ENCODE results near the gene RFX8. TPM values are rescaled to one million over a fixed set of nuclear protein-coding genes. Genes with fewer than 3 reads are reported as not detected.
"Not testable (repeated sequence)": the region's sequence is repeated elsewhere in the genome, so short reads cannot be mapped to it uniquely, and the experiment has no call there.

RFX8 gene
- total RNA-seq, 2 donors from 2014 or later, result 0.14 to 0.85 TPM

DNA sequence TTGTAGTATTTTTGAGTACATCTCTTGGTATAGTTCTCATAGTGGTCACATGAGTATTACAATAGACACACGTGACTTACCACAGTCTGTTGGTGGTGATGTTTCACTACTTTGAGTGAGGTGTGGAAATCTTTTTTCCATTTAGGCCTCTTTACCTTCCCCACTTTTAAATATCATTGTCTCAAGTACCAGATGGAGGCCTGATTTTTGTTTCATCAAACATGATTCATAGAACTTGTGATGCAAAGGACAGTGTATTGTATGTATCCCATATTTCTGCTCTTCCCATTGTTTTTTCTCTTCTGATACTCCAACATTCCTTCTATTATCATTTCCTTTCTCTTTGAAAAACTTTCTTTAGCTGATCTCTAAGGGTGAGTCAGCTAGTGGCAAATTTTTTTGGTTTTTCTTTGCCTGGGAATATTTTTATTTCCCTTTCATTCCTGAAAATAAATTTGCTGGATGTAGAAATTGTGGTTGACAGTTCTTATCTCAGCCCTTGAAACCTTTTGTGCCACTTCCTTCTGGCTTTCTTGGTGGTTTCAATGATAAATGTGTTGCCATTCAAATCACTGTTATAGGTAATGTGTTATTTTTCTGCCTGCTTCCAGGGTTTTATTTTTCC lies 32.8 kb downstream of the RFX8 start:
- ATAC-seq (ENCODE audit: insufficient number of reproducible peaks, low FRiP score, low read depth), result no peak
- no peaks in the 10 kb centered on the region for H3K9me3 ChIP-seq

DNA sequence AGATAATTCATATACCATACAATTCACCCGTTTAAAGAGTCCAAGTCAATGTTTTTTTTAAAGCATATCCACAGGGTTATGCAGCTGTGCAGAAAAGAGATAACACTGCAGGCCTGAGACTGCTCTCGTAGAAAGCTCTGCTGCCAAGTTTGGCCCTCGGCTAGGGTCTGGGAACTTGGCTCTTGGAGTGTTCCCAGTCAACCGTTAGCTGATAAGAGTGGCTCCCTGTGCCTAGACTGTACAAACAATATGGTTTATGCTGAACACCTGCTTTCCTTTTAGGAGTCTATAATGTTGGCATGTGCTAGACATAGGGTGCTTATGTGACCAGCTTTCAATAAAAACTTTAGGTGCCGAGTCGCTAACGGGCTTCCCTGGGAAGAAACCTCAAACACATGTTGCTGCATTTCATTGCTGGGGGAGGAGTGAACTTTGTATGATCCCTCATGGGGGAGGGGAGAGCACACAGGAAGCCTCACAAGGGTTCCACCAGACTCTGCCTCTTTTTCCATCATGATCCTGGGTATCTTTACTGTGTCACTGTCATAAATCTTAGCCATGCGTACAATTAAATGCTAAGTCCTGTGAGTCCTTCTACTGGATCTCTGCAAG lies 34.7 kb downstream of the RFX8 start:
- peak; percentile 34 for ATAC-seq (ENCODE audit: insufficient number of reproducible peaks, low FRiP score, low read depth)
- TF ChIP-seq, protein P1, sequence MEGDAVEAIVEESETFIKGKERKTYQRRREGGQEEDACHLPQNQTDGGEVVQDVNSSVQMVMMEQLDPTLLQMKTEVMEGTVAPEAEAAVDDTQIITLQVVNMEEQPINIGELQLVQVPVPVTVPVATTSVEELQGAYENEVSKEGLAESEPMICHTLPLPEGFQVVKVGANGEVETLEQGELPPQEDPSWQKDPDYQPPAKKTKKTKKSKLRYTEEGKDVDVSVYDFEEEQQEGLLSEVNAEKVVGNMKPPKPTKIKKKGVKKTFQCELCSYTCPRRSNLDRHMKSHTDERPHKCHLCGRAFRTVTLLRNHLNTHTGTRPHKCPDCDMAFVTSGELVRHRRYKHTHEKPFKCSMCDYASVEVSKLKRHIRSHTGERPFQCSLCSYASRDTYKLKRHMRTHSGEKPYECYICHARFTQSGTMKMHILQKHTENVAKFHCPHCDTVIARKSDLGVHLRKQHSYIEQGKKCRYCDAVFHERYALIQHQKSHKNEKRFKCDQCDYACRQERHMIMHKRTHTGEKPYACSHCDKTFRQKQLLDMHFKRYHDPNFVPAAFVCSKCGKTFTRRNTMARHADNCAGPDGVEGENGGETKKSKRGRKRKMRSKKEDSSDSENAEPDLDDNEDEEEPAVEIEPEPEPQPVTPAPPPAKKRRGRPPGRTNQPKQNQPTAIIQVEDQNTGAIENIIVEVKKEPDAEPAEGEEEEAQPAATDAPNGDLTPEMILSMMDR (IDR thresholded peaks at IDR 0.05), result no peak

More for the DNA sequence above, 32.8 kb downstream of the RFX8 start:
- TF ChIP-seq, protein P1 (IDR thresholded peaks at IDR 0.05), result no peak
- no peaks in the 10 kb centered on the region for H3K36me3 ChIP-seq
- peak overlapping the region in 1 of 2 donors; percentile 25 for H3K27ac ChIP-seq
- H3K4me1 ChIP-seq (ENCODE audit: control insufficient read depth in 1 of 2, low read depth in 2 of 2), result peaks cover 0 to 8% of the 10 kb centered on the region in 2 donors
- no peaks in the 10 kb centered on the region for H3K27me3 ChIP-seq (replicated peaks; ENCODE audit: insufficient read depth)
- no peak overlapping the region for H3K4me3 ChIP-seq
- DNase-seq (ENCODE audit: low spot score), result no peak

DNA sequence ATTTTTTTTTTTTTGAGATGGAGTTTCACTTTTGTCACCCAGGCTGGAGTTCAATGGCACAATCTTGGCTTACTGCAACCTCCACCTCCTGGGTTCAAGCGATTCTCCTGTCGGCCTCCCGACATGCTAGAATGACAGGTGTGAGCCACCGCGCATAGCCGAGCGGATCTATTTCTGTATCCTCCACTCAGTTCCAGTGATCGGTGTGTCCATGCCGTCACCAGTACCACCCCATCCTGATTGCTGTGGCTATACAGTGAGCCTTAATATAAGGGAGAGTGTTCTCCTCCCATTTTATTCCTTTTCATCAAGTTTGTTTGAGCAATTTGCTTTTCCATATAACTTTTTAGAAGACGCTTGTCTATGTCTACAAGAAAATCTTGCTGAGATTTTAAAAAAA lies 35.2 kb downstream of the RFX8 start:
- DNase-seq (ENCODE audit: low spot score), result no peak
- no peak for ATAC-seq (ENCODE audit: insufficient number of reproducible peaks, low FRiP score, low read depth)

More for the DNA sequence above, 34.7 kb downstream of the RFX8 start:
- Histone ChIP-seq H3K36me3 (no peaks in the 10 kb centered on the region), H3K27ac (no peak overlapping the region), H3K4me1 (ENCODE audit: control insufficient read depth in 1 of 2, low read depth in 2 of 2) (peaks cover 0 to 8% of the 10 kb centered on the region in 2 donors), H3K9me3 (no peaks in the 10 kb centered on the region), H3K27me3 (replicated peaks; ENCODE audit: insufficient read depth) (no peaks in the 10 kb centered on the region), H3K4me3 (no peak overlapping the region)
- DNase-seq (ENCODE audit: low spot score), result no peak

DNA sequence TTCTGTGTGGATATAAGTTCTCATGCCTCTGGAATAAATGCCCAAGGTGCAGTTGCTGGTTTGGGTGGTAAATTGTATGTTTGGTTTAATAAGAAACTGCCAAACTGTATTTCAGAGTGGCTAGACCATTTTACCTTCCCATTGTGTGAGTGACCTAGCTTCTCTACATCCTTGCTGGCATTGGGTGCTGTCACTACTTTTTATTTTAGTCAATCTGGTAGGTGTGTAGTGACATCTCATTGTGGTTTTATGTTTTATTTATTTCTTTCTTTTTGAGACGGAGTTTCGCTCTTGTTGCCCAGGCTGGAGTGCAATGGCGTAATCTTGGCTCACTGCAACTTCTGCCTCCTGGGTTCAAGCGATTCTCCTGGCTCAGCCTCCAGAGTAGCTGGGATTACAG lies 36.4 kb downstream of the RFX8 start:
- not testable (repeated sequence) for H3K27ac ChIP-seq; H3K4me3 ChIP-seq; DNase-seq (ENCODE audit: low spot score); H3K27me3 ChIP-seq (replicated peaks; ENCODE audit: insufficient read depth); ATAC-seq (ENCODE audit: insufficient number of reproducible peaks, low FRiP score, low read depth); H3K9me3 ChIP-seq; H3K36me3 ChIP-seq
- H3K4me1 ChIP-seq (ENCODE audit: control insufficient read depth in 1 of 2, low read depth in 2 of 2), result peaks cover 0 to 13% of the 10 kb centered on the region in 2 donors

More for the DNA sequence above, 35.2 kb downstream of the RFX8 start:
- H3K4me3 ChIP-seq, result no peak overlapping the region
- H3K9me3 ChIP-seq, result no peaks in the 10 kb centered on the region
- H3K4me1 ChIP-seq (ENCODE audit: control insufficient read depth in 1 of 2, low read depth in 2 of 2), result peaks cover 0 to 12% of the 10 kb centered on the region in 2 donors
- TF ChIP-seq, protein P1 (IDR thresholded peaks at IDR 0.05), result no peak
- no peaks in the 10 kb centered on the region for H3K36me3 ChIP-seq
- H3K27ac ChIP-seq, result no peak overlapping the region
- H3K27me3 ChIP-seq (replicated peaks; ENCODE audit: insufficient read depth), result no peaks in the 10 kb centered on the region

DNA sequence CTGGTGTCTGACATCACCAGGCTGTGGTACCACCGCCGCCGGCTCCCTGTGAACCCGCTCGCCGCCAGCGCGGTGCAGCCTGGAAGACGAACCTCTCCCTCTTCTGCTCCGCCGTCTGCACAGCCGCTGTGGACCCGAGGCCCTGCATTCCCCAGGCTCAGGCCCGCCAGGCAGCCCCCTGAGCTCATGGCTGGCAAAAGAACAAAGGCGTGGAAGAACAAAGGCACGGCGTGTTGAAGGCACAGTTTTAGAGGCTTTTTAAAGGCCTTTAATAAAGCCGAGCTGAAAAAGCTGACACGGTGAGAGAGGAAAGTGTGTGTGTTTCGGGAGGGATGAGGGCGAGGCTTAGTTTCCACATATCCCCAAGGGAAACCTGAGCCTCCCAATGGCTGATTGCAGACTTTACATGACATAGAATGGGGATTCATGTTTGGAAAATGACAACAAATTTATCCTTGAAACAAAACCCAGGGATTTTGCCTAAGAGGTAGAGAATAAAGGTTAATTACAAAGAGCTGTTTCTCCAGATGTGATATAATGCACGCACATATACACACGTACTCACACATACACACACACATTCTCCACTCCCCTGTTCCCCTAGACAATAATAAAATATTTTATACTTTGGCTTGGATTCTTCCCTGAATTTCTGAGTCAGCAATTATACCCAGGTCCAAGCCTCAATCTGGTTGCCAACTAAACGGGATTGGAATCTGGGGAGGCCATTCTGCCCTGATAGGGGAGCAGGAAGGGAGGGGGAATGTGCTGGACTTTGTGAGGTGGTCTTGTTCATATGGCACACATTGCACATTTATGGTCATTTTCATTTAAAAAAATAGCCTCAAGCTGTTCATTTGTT lies 39.7 kb downstream of the RFX8 start:
- ATAC-seq (ENCODE audit: insufficient number of reproducible peaks, low FRiP score, low read depth) (no peak), DNase-seq (ENCODE audit: low spot score) (no peak)
- Histone ChIP-seq H3K36me3 (no peaks in the 10 kb centered on the region), H3K4me3 (peak overlapping the region; percentile 29), H3K27ac (no peak overlapping the region), H3K9me3 (no peaks in the 10 kb centered on the region), H3K27me3 (replicated peaks; ENCODE audit: insufficient read depth) (no peaks in the 10 kb centered on the region), H3K4me1 (ENCODE audit: control insufficient read depth in 1 of 2, low read depth in 2 of 2) (peaks cover 0 to 8% of the 10 kb centered on the region in 2 donors)
- TF ChIP-seq, protein P1 (IDR thresholded peaks at IDR 0.05), result no peak

Data from thoracic aorta (tissue), 2 donors.